ENCODE data around the gene BLCAP.
A peak's percentile ranks its signal among the peaks of the same experiment; 100 is the strongest.

The BLCAP gene

DNA sequence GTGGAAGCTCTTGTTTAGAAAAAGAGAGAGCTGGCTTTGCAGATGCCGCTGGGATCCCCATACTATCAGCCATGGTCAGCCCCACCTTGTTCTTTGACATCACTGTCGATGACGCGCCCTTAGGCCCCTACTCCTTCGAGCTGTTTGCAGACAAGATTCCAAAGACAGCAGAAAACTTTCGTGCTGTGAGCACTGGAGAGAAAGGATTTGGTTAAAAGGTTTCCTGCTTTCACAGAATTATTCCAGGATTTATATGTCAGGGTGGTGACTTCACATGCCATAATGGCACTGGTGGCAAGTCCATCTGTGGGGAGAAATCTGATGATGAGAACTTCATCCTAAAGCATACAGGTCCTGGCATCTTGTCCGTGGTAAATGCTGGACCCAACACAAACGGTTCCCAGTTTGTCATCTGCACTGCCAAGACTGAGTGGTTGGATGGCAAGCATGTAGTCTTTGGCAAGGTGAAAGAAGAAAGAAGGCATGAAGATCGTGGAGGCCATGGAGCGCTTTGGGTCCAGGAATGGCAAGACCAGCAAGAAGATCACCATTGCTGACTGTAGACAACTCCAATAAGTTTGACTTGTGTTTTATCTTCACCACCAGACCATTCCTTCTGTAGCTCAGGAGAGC, 2.4 kb upstream of the BLCAP start:
- DNase-seq (ENCODE audit: low read depth in 1 of 2, low spot score in 1 of 2) = no peak
- TF ChIP-seq REST (IDR thresholded peaks at IDR 0.05; ENCODE audit: insufficient replicate concordance, low read depth) (no peak), POLR2AphosphoS5 (IDR thresholded peaks at IDR 0.05; ENCODE audit: low read depth) (no peak), SPI1 (IDR thresholded peaks at IDR 0.05; ENCODE audit: borderline replicate concordance, low read depth) (no peak), CTCF (IDR thresholded peaks at IDR 0.05; ENCODE audit: insufficient read depth, low read length) (no peak), GABPA (IDR thresholded peaks at IDR 0.05; ENCODE audit: low read depth) (no peak)
- no peaks in the 10 kb centered on the region for H3K27me3 ChIP-seq (ENCODE audit: insufficient read depth, poor library complexity, severe bottlenecking)
- no peak overlapping the region for H3K4me3 ChIP-seq (replicated peaks; ENCODE audit: insufficient read depth, low read length)
- no peak overlapping the region for H3K27ac ChIP-seq (replicated peaks)

GRCh38 chr20:37529214-37529967, 1.7 kb upstream of the BLCAP start:
- H3K27me3 ChIP-seq (ENCODE audit: insufficient read depth, poor library complexity, severe bottlenecking) = no peaks in the 10 kb centered on the region
- no peak for TF ChIP-seq POLR2AphosphoS5 (IDR thresholded peaks at IDR 0.05; ENCODE audit: low read depth)
- TF ChIP-seq CTCF (IDR thresholded peaks at IDR 0.05; ENCODE audit: insufficient read depth, low read length) = no peak
- TF ChIP-seq GABPA (IDR thresholded peaks at IDR 0.05; ENCODE audit: low read depth) = no peak
- TF ChIP-seq SPI1 (IDR thresholded peaks at IDR 0.05; ENCODE audit: borderline replicate concordance, low read depth) = no peak
- no peak for TF ChIP-seq REST (IDR thresholded peaks at IDR 0.05; ENCODE audit: insufficient replicate concordance, low read depth)
- DNase-seq (ENCODE audit: low read depth in 1 of 2, low spot score in 1 of 2) = no peak
- H3K27ac ChIP-seq (replicated peaks) = no peak overlapping the region
- H3K4me3 ChIP-seq (replicated peaks; ENCODE audit: insufficient read depth, low read length) = no peak overlapping the region

GRCh38 chr20:37528446-37529213, 954 bp upstream of the BLCAP start:
- no peak for DNase-seq (ENCODE audit: low read depth in 1 of 2, low spot score in 1 of 2)
- Histone ChIP-seq H3K27ac (replicated peaks) (peak overlapping the region; percentile 100), H3K4me3 (replicated peaks; ENCODE audit: insufficient read depth, low read length) (peak overlapping the region; percentile 99), H3K27me3 (ENCODE audit: insufficient read depth, poor library complexity, severe bottlenecking) (no peaks in the 10 kb centered on the region)
- TF ChIP-seq POLR2AphosphoS5 (IDR thresholded peaks at IDR 0.05; ENCODE audit: low read depth) (no peak), SPI1 (IDR thresholded peaks at IDR 0.05; ENCODE audit: borderline replicate concordance, low read depth) (no peak), CTCF (IDR thresholded peaks at IDR 0.05; ENCODE audit: insufficient read depth, low read length) (no peak), GABPA (IDR thresholded peaks at IDR 0.05; ENCODE audit: low read depth) (no peak), REST (IDR thresholded peaks at IDR 0.05; ENCODE audit: insufficient replicate concordance, low read depth) (no peak)

All from HL-60 (cell line).